Lung microvascular endothelial cell (primary cell): ENCODE measurements around the gene PUM2. TPM values are rescaled to one million over a fixed set of nuclear protein-coding genes. Genes with fewer than 3 reads are reported as not detected.

Experiments used
- DNase-seq, 2 donors: peaks; one replicate each; pipeline versions ENCODE4 v3.0.0 to v3.0.0-alpha.2; 2010; ENCODE audit warnings: low read depth in 2 of 2
- total RNA-seq: library from RNA; depleted of rRNA; stranded (reverse); fragments of >200 nt; gene quantifications from 2 replicates; pipeline ENCODE4 v1.2.1, GENCODE V29; 2014

PUM2 gene
- total RNA-seq, 1 donor from 2014 or later = 41.1 TPM

- no peak for DNase-seq
Measured at GRCh38 chr2:20200697-20201555, 149.7 kb downstream of the PUM2 start.

GRCh38 chr2:20199633-20200270 lies 150.9 kb downstream of the PUM2 start:
- DNase-seq = no peak

GRCh38 chr2:20198796-20199632 lies 151.6 kb downstream of the PUM2 start:
- DNase-seq = no peak

Other genes starting within 250 kb of the PUM2 start
- gene SDC1, start 125.7 kb downstream of the PUM2 start, total RNA-seq = 0.40 and 1.7 TPM in 2 replicates
- 293 and 1,023 TPM in 2 replicates for gene RHOB, start 96.2 kb upstream of the PUM2 start, total RNA-seq